Measurements from ENCODE around the gene LMAN1L.

The LMAN1L gene

DNA sequence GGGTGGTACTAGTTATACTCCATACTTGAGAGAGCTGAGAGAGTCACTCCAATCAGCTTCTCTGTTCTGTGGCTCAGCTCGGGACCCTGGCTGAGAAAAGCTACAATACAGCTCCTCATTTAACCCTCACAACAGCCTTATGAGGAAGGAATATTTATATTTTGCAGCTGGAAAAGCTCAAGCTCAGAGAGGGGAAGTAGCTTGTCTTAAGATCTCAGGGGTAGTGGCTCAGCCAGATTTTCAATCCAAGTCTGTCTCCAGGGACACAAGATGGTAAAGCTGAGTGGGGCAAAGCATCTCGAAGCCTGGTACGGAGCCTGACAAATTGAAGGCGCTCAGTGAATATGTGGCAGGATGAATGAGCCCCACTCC lies 45.7 kb downstream of the LMAN1L start:
- no peaks in the 10 kb centered on the region for H3K27me3 ChIP-seq (ENCODE audit: insufficient read depth, low read length)
- peak overlapping the region; percentile 81 for H3K27ac ChIP-seq (ENCODE audit: low read depth, low read length, poor library complexity, severe bottlenecking)
- H3F3A ChIP-seq (ENCODE audit: insufficient read depth, low read length): no peaks in the 10 kb centered on the region
- H3K79me2 ChIP-seq (ENCODE audit: insufficient read depth, low read length): no peaks in the 10 kb centered on the region
- no peaks in the 10 kb centered on the region for H4K20me1 ChIP-seq (ENCODE audit: insufficient read depth, low read length)
- H3K9me2 ChIP-seq (ENCODE audit: low read depth, low read length): no peaks in the 10 kb centered on the region
- H3K9me3 ChIP-seq (ENCODE audit: low read length): no peaks in the 10 kb centered on the region
- H3K4me1 ChIP-seq (ENCODE audit: insufficient read depth, low read length, severe bottlenecking): peaks cover 36% of the 10 kb centered on the region
- H3K4me2 ChIP-seq (ENCODE audit: low read length): peak overlapping the region; percentile 2; the same call in 1 of the 2 replicates
- no peak overlapping the region for H2AFZ ChIP-seq (ENCODE audit: low read length)
- H3K36me3 ChIP-seq (ENCODE audit: insufficient read depth, low read length): peaks cover 8% of the 10 kb centered on the region
- no peak overlapping the region for H3K4me3 ChIP-seq (ENCODE audit: low read depth, low read length, poor library complexity, severe bottlenecking)
- no peak for TF ChIP-seq CTCF (IDR thresholded peaks at IDR 0.05; ENCODE audit: low read length)
- no peak for TF ChIP-seq EZH2 (IDR thresholded peaks at IDR 0.05; ENCODE audit: borderline replicate concordance, low read length)
- no peak overlapping the region; the same call in 1 of the 2 replicates for H3K9ac ChIP-seq (ENCODE audit: low read length)

- Histone ChIP-seq H3K27me3 (ENCODE audit: insufficient read depth, low read length) (no peaks in the 10 kb centered on the region), H3K36me3 (ENCODE audit: insufficient read depth, low read length) (peaks cover 21% of the 10 kb centered on the region), H3K9me2 (ENCODE audit: low read depth, low read length) (no peaks in the 10 kb centered on the region), H3K27ac (ENCODE audit: low read depth, low read length, poor library complexity, severe bottlenecking) (peak overlapping the region; percentile 27), H3K9me3 (ENCODE audit: low read length) (peaks cover 9% of the 10 kb centered on the region), H3K79me2 (ENCODE audit: insufficient read depth, low read length) (peaks cover 15% of the 10 kb centered on the region), H3K9ac (ENCODE audit: low read length) (no peak overlapping the region), H4K20me1 (ENCODE audit: insufficient read depth, low read length) (no peaks in the 10 kb centered on the region), H3K4me3 (ENCODE audit: low read depth, low read length, poor library complexity, severe bottlenecking) (no peak overlapping the region), H3F3A (ENCODE audit: insufficient read depth, low read length) (no peaks in the 10 kb centered on the region), H2AFZ (ENCODE audit: low read length) (no peak overlapping the region), H3K4me1 (ENCODE audit: insufficient read depth, low read length, severe bottlenecking) (peaks cover 16% of the 10 kb centered on the region), H3K4me2 (ENCODE audit: low read length) (no peak overlapping the region)
- no peak for TF ChIP-seq CTCF (IDR thresholded peaks at IDR 0.05; ENCODE audit: low read length)
- TF ChIP-seq EZH2 (IDR thresholded peaks at IDR 0.05; ENCODE audit: borderline replicate concordance, low read length): no peak
Measured at GRCh38 chr15:74863239-74864056, 50.8 kb downstream of the LMAN1L start.

GRCh38 chr15:74864296-74864695 lies 51.7 kb downstream of the LMAN1L start:
- Histone ChIP-seq H3K36me3 (ENCODE audit: insufficient read depth, low read length) (peaks cover 29% of the 10 kb centered on the region), H3K9me3 (ENCODE audit: low read length) (peaks cover 9% of the 10 kb centered on the region), H3K9me2 (ENCODE audit: low read depth, low read length) (no peaks in the 10 kb centered on the region), H3K79me2 (ENCODE audit: insufficient read depth, low read length) (peaks cover 22% of the 10 kb centered on the region), H3K4me1 (ENCODE audit: insufficient read depth, low read length, severe bottlenecking) (peaks cover 9% of the 10 kb centered on the region), H4K20me1 (ENCODE audit: insufficient read depth, low read length) (no peaks in the 10 kb centered on the region), H3K27ac (ENCODE audit: low read depth, low read length, poor library complexity, severe bottlenecking) (no peak overlapping the region), H3F3A (ENCODE audit: insufficient read depth, low read length) (no peaks in the 10 kb centered on the region), H3K4me3 (ENCODE audit: low read depth, low read length, poor library complexity, severe bottlenecking) (no peak overlapping the region), H3K9ac (ENCODE audit: low read length) (no peak overlapping the region), H3K4me2 (ENCODE audit: low read length) (no peak overlapping the region), H3K27me3 (ENCODE audit: insufficient read depth, low read length) (no peaks in the 10 kb centered on the region), H2AFZ (ENCODE audit: low read length) (no peak overlapping the region)
- TF ChIP-seq EZH2 (IDR thresholded peaks at IDR 0.05; ENCODE audit: borderline replicate concordance, low read length) (no peak), CTCF (IDR thresholded peaks at IDR 0.05; ENCODE audit: low read length) (no peak)
